Sigmoid colon (tissue), 7 donors: ENCODE data around the gene LPGAT1. TPM values are rescaled to one million over a fixed set of nuclear protein-coding genes. Genes with fewer than 3 reads are reported as not detected.
"Not testable (repeated sequence)": the region's sequence is repeated elsewhere in the genome, so short reads cannot be mapped to it uniquely, and the experiment has no call there.

Experiments used
- DNase-seq: peaks from one replicate; pipeline ENCODE4 v3.0.0-alpha.2; 2019
- H3K27ac ChIP-seq, 4 donors: fragments of 200-600 bp; sonication (generic); one replicate each; pipeline ENCODE4 v1.5.1; 2016 to 2019; ENCODE audit warnings: mild to moderate bottlenecking in 1 of 4
- H3K27me3 ChIP-seq, 3 donors: fragments of 200-600 bp; sonication (generic); one replicate each; pipeline ENCODE4 v1.5.1; 2019; ENCODE audit warnings: mild to moderate bottlenecking in 1 of 3
- H3K36me3 ChIP-seq, 4 donors: fragments of 200-600 bp; sonication (generic); one replicate each; pipeline ENCODE4 v1.5.1; 2016 to 2019
- H3K4me1 ChIP-seq, 4 donors: fragments of 200-600 bp; sonication (generic); one replicate each; pipeline ENCODE4 v1.5.1; 2017 to 2019
- H3K4me3 ChIP-seq, 4 donors: fragments of 200-600 bp; sonication (generic); one replicate each; pipeline ENCODE4 v1.5.1; 2017 to 2019; ENCODE audit warnings: mild to moderate bottlenecking in 2 of 4, moderate library complexity in 1 of 4
- H3K9me3 ChIP-seq, 4 donors: fragments of 200-600 bp in 3 of 4; sonication (generic) in 3 of 4; one replicate each; pipeline versions ENCODE4 v1.5.1 to v1.6.1; 2013 to 2019
- EP300 ChIP-seq, 4 donors: sonication (generic); formaldehyde crosslinking; IDR thresholded peaks; one replicate each; pipeline ENCODE4 v1.6.1; 2017; ENCODE audit warnings: antibody characterized with exemption in 4 of 4
- POLR2A ChIP-seq, 2 donors: fragments of 450-650 bp; IDR thresholded peaks; one replicate each; pipeline ENCODE4 v1.6.1; 2016; ENCODE audit warnings: antibody characterized with exemption in 2 of 2, mild to moderate bottlenecking in 2 of 2, moderate library complexity in 2 of 2
- POLR2AphosphoS5 ChIP-seq, 4 donors: sonication (generic); formaldehyde crosslinking; IDR thresholded peaks; one replicate each; pipeline ENCODE4 v1.6.1; 2017; ENCODE audit warnings: antibody characterized with exemption in 4 of 4
- WGBS, 2 donors: extraction: QIAGEN DNeasy Blood & Tissue Kit; methylation state at CpG; one replicate each; pipeline ENCODE4 v1.1.7; 2013; 5-methylcytosine and 5-hydroxymethylcytosine counted together
- intact Hi-C: fragments of 100-400 bp; cut with DNase I; formaldehyde crosslinking; loops from one replicate; pipeline ENCODE4 v1.15.1; 2023
- polyA plus RNA-seq, 3 donors: library from polyadenylated mRNA; stranded (reverse); fragments of 200-250 nt; gene quantifications; one replicate each; pipeline ENCODE4 v1.2.3, GENCODE V29; 2013
- small RNA-seq, 3 donors: library from RNA; depleted of rRNA; stranded (forward); fragments of <200 nt; gene quantifications; one replicate each; pipeline ENCODE3, GENCODE V24; 2016
- total RNA-seq, 4 donors: library from RNA; depleted of rRNA; stranded (reverse); fragments of >200 nt; gene quantifications; one replicate each; pipeline ENCODE4 v1.1.0, GENCODE V29; 2016
- TF ChIP-seq, protein P1 (sequence below), 4 experiments: fragments of 450-650 bp in 3 of 4; fragments of 200-600 bp in 1 of 4; IDR thresholded peaks; one replicate each; pipeline ENCODE4 v1.5.1; 2016 to 2019; ENCODE audit warnings: antibody characterized with exemption in 4 of 4, mild to moderate bottlenecking in 3 of 4, moderate library complexity in 2 of 4
- donor health status: healthy with polysubstance abuse.
- donor health status: Bipolar disorder and iron deficiency.
- donor health status: healthy.

The LPGAT1 gene
- total and polyA plus RNA-seq, 7 donors = 2.5 to 46.7 (median 26.8) TPM

DNA sequence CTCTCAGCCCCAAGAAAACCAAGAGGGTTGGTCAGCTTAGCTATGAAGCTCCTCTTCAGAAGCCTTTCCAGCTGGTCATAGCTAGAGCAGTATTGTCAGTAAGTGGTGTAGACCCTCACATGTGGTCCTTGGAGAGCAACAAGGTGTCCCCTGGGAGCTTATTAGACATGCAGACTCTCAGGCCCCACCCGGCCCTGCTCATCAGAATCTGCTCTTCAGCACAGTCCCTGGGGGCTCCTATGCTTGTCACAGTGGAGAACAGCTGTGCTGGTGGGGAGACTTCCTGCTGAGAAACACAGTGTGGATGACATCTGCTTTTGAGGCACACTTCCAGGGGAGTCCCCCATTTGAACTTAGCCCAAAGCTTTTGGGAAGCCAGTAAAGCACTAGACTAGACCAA, 133.2 kb downstream of the LPGAT1 start:
- Histone ChIP-seq H3K4me1 (peaks cover 0 to 10% (median 5%) of the 10 kb centered on the region in 4 donors), H3K27me3 (peaks cover 0 to 6% (median 0%) of the 10 kb centered on the region in 3 donors), H3K9me3 (no peaks in the 10 kb centered on the region), H3K36me3 (no peaks in the 10 kb centered on the region), H3K27ac (no peak overlapping the region), H3K4me3 (no peak overlapping the region)
- TF ChIP-seq, protein P1, sequence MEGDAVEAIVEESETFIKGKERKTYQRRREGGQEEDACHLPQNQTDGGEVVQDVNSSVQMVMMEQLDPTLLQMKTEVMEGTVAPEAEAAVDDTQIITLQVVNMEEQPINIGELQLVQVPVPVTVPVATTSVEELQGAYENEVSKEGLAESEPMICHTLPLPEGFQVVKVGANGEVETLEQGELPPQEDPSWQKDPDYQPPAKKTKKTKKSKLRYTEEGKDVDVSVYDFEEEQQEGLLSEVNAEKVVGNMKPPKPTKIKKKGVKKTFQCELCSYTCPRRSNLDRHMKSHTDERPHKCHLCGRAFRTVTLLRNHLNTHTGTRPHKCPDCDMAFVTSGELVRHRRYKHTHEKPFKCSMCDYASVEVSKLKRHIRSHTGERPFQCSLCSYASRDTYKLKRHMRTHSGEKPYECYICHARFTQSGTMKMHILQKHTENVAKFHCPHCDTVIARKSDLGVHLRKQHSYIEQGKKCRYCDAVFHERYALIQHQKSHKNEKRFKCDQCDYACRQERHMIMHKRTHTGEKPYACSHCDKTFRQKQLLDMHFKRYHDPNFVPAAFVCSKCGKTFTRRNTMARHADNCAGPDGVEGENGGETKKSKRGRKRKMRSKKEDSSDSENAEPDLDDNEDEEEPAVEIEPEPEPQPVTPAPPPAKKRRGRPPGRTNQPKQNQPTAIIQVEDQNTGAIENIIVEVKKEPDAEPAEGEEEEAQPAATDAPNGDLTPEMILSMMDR (IDR thresholded peaks at IDR 0.05) = no peak
- TF ChIP-seq POLR2AphosphoS5 (IDR thresholded peaks at IDR 0.05) (no peak), EP300 (IDR thresholded peaks at IDR 0.05) (no peak), POLR2A (IDR thresholded peaks at IDR 0.05) (no peak)
- DNase-seq = no peak
- intact Hi-C loops = no loop called here
- WGBS, 2 donors = 81 to 87% methylated on average over 1 of the region's 1 CpG

DNA sequence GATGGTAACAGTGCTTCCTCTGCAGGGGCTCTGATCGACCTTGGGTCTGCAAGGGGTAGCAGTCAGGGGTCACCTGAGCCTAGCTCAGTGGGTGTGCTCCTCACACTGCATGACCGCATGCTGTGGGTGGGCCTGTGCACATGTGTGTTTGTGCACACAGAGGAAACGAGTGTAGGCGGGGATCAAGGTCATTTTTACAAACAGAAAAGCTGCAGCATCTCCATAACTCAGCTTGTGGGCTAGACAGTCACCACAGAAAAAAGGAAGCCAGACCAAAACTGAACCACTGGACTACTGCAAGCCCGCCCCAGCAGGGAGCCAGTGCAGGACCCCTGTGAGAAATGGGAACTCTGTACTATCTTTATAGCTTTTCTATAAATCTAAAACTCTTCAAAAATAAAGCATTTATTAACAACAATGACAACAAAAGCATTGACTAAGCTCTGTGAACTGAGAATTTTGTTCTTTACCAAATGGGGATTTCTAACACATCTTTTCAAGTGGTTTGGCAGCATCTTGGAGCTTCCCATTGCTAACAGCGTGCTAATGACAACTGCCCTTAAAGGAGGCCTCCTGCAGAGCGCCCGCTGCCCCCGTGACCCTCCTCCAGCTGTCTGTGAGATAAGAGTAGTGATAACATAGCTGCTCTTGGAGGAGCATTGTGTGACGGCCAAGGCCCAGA, 135.3 kb downstream of the LPGAT1 start:
- no peak for DNase-seq
- Histone ChIP-seq H3K27ac (no peak overlapping the region), H3K27me3 (peaks cover 0 to 6% (median 0%) of the 10 kb centered on the region in 3 donors), H3K9me3 (no peaks in the 10 kb centered on the region), H3K4me1 (peaks cover 0 to 10% (median 5%) of the 10 kb centered on the region in 4 donors), H3K36me3 (no peaks in the 10 kb centered on the region), H3K4me3 (no peak overlapping the region)
- intact Hi-C loops = no loop called here
- 53 to 77% methylated on average over 10 of the region's 10 CpGs for WGBS, 2 donors
- TF ChIP-seq EP300 (IDR thresholded peaks at IDR 0.05) = no peak
- no peak for TF ChIP-seq POLR2A (IDR thresholded peaks at IDR 0.05)
- TF ChIP-seq, protein P1 (IDR thresholded peaks at IDR 0.05) = no peak
- TF ChIP-seq POLR2AphosphoS5 (IDR thresholded peaks at IDR 0.05) = no peak

DNA sequence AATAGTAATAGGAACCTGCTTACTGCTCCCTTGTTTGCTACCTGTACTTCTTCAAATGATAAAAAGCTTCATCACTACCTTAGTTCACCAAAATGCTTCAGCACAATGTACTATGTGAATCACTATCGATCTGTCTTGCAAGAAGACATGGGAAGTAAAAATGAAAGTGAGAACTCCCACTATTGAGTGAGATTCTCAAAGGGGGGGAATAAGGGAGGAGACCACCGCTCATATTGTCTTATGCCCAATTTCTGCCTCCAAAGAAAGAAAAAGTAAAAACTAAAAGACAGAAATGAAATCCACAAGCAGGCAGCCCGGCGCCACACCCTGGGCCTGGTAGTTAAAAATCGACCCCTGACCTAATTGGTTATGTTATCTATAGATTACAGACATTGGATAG, 136.7 kb downstream of the LPGAT1 start:
- H3K9me3 ChIP-seq, H3K27me3 ChIP-seq, DNase-seq, H3K4me3 ChIP-seq, intact Hi-C loops, H3K36me3 ChIP-seq, H3K27ac ChIP-seq: not testable (repeated sequence)
- peaks cover 0 to 10% (median 4%) of the 10 kb centered on the region in 4 donors for H3K4me1 ChIP-seq
- WGBS, 2 donors = 83 to 93% methylated on average over 5 of the region's 5 CpGs

Small RNA genes within 50 kb of the gene (small RNA-seq; reads per million reads assigned to genes)
- gene RF00019 (0 reads per million in 3 donors), gene RN7SL344P (0 reads per million in 3 donors)

Other genes starting within 250 kb of the LPGAT1 start
- gene NEK2, start 155.1 kb downstream of the LPGAT1 start, total RNA-seq = 1 to 10 TPM in 1 of 4 donors, under 1 TPM in 1, not detected in 2; 0.41 to 1.9 TPM
- gene NEK2, start 155.1 kb downstream of the LPGAT1 start, polyA plus RNA-seq = 10 to 100 TPM in 1 of 3 donors, 1 to 10 TPM in 2; 1.8 to 11.5 (median 8.1) TPM
- gene INTS7, start 204.8 kb upstream of the LPGAT1 start, total RNA-seq = 10 to 100 TPM in 1 of 4 donors, 1 to 10 TPM in 3; 5.6 to 13.2 (median 6.9) TPM
- 1 to 10 TPM; 4.4 to 7.7 (median 6.0) TPM for gene INTS7, start 204.8 kb upstream of the LPGAT1 start, polyA plus RNA-seq
- under 1 TPM in 2 of 4 donors, not detected in 2; 0.36 to 0.41 TPM for gene DTL, start 205.0 kb upstream of the LPGAT1 start, total RNA-seq
- 1 to 10 TPM in 2 of 3 donors, under 1 TPM in 1; 0.60 to 4.4 (median 1.2) TPM for gene DTL, start 205.0 kb upstream of the LPGAT1 start, polyA plus RNA-seq